ENCODE results near the gene ZNF521.

GRCh38 chr18:25244170-25244569, 107.8 kb downstream of the ZNF521 start:
- TF ChIP-seq, protein P1, sequence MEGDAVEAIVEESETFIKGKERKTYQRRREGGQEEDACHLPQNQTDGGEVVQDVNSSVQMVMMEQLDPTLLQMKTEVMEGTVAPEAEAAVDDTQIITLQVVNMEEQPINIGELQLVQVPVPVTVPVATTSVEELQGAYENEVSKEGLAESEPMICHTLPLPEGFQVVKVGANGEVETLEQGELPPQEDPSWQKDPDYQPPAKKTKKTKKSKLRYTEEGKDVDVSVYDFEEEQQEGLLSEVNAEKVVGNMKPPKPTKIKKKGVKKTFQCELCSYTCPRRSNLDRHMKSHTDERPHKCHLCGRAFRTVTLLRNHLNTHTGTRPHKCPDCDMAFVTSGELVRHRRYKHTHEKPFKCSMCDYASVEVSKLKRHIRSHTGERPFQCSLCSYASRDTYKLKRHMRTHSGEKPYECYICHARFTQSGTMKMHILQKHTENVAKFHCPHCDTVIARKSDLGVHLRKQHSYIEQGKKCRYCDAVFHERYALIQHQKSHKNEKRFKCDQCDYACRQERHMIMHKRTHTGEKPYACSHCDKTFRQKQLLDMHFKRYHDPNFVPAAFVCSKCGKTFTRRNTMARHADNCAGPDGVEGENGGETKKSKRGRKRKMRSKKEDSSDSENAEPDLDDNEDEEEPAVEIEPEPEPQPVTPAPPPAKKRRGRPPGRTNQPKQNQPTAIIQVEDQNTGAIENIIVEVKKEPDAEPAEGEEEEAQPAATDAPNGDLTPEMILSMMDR (IDR thresholded peaks at IDR 0.05): no peak
- TF ChIP-seq POLR2A (IDR thresholded peaks at IDR 0.05) (no peak), POLR2AphosphoS5 (IDR thresholded peaks at IDR 0.05) (no peak), EP300 (IDR thresholded peaks at IDR 0.05) (no peak)
